HEK293 (cell line): ENCODE results near the gene USP16.
"Not testable (repeated sequence)": the region's sequence is repeated elsewhere in the genome, so short reads cannot be mapped to it uniquely, and the experiment has no call there.

ENCODE experiments used
- CTCF ChIA-PET: fragments of 350-600 bp; formaldehyde crosslinking; extraction: SDS; loops from one replicate; lab custom pipeline; 2021; ENCODE audit warnings: antibody characterized with exemption; lab: Yijun Ruan, JAX
- POLR2A ChIA-PET: fragments of 300-600 bp; formaldehyde crosslinking; extraction: SDS; loops from one replicate; lab custom pipeline; 2020; ENCODE audit warnings: antibody characterized with exemption, inconsistent platforms; lab: Yijun Ruan, JAX
- H3K27ac ChIP-seq: fragments of 200-500 bp; sonication (Bioruptor generic); 2 replicates; pipeline ENCODE4 v1.5.1; 2014; ENCODE audit warnings: low read depth, low read length, control low read depth, inconsistent platforms; ENCODE audit errors: extremely low read depth
- H3K36me3 ChIP-seq, 2 experiments: fragments of 200-500 bp in 1 of 2; sonication (Bioruptor generic) in 1 of 2; 1 replicate in 1 of 2; 2 replicates in 1 of 2; pipeline ENCODE4 v1.5.1; 2014 to 2017; ENCODE audit warnings: inconsistent platforms in 2 of 2, low read length in 2 of 2; ENCODE audit not compliant: control insufficient read depth in 2 of 2, insufficient read depth in 1 of 2
- H3K4me1 ChIP-seq: fragments of 200-500 bp; sonication (Bioruptor generic); 2 replicates; pipeline ENCODE4 v1.5.1; 2014; ENCODE audit warnings: mild to moderate bottlenecking, low read length, inconsistent platforms; ENCODE audit not compliant: control insufficient read depth, insufficient read depth
- H3K4me3 ChIP-seq: 2 replicates; pipeline ENCODE4 v1.5.1; 2011; ENCODE audit warnings: low read depth, mild to moderate bottlenecking, control low read depth, low read length, moderate library complexity
- H3K9me3 ChIP-seq: fragments of 200-500 bp; sonication (Bioruptor generic); 2 replicates; pipeline ENCODE4 v1.5.1; 2014; ENCODE audit warnings: low read depth, low read length, inconsistent platforms; ENCODE audit not compliant: control insufficient read depth, insufficient read depth
- IKZF3 ChIP-seq: fragments of 450-650 bp; IDR thresholded peaks from 2 replicates; pipeline ENCODE4 v1.5.0; 2018; ENCODE audit warnings: missing biosample characterization, mild to moderate bottlenecking, missing genetic modification characterization, moderate library complexity
- KLF10 ChIP-seq: fragments of 450-650 bp; IDR thresholded peaks from 2 replicates; pipeline ENCODE4 v1.5.1; 2018; ENCODE audit warnings: missing biosample characterization, mild to moderate bottlenecking, missing genetic modification characterization
- KLF7 ChIP-seq: fragments of 450-650 bp; formaldehyde crosslinking; IDR thresholded peaks from 2 replicates; pipeline ENCODE4 v1.5.1; 2016; ENCODE audit warnings: missing biosample characterization, missing genetic modification characterization, borderline replicate concordance
- KLF9 ChIP-seq: fragments of 450-650 bp; formaldehyde crosslinking; IDR thresholded peaks from 2 replicates; pipeline ENCODE4 v1.5.1; 2016; ENCODE audit warnings: missing biosample characterization, missing genetic modification characterization, low read depth
- MEIS1 ChIP-seq: sonication (generic); formaldehyde crosslinking; IDR thresholded peaks from 2 replicates; pipeline ENCODE4 v1.8.1; 2022; ENCODE audit warnings: missing genetic modification reagents, mild to moderate bottlenecking, borderline replicate concordance
- OSR2 ChIP-seq: fragments of 450-650 bp; formaldehyde crosslinking; IDR thresholded peaks from 2 replicates; pipeline ENCODE4 v1.5.1; 2016; ENCODE audit warnings: missing biosample characterization, missing genetic modification characterization
- PRDM1 ChIP-seq: fragments of 450-650 bp; formaldehyde crosslinking; IDR thresholded peaks from 2 replicates; pipeline ENCODE4; 2016; ENCODE audit warnings: missing biosample characterization, missing genetic modification characterization
- SETDB1 ChIP-seq: IDR thresholded peaks from one replicate; pipeline ENCODE4 v1.6.1; 2017; ENCODE audit warnings: mild to moderate bottlenecking, low read length, moderate library complexity, mixed read lengths; ENCODE audit not compliant: insufficient read length
- SP7 ChIP-seq: fragments of 450-650 bp; formaldehyde crosslinking; IDR thresholded peaks from 2 replicates; pipeline ENCODE4 v1.5.1; 2016; ENCODE audit warnings: missing biosample characterization, missing genetic modification characterization
- ZNF155 ChIP-seq: fragments of 450-650 bp; formaldehyde crosslinking; IDR thresholded peaks from 2 replicates; pipeline ENCODE4 v1.5.1; 2016; ENCODE audit warnings: missing biosample characterization, missing genetic modification characterization
- ZNF169 ChIP-seq: fragments of 450-650 bp; formaldehyde crosslinking; IDR thresholded peaks from 2 replicates; pipeline ENCODE4 v1.5.1; 2016; ENCODE audit warnings: missing biosample characterization, missing genetic modification characterization
- ZNF184 ChIP-seq: fragments of 450-650 bp; IDR thresholded peaks from 2 replicates; pipeline ENCODE4 v1.5.1; 2018; ENCODE audit warnings: missing biosample characterization, mild to moderate bottlenecking, missing genetic modification characterization
- ZNF211 ChIP-seq: fragments of 450-650 bp; formaldehyde crosslinking; IDR thresholded peaks from 2 replicates; pipeline ENCODE4 v1.5.1; 2016; ENCODE audit warnings: low read depth, missing biosample characterization, missing genetic modification characterization
- ZNF558 ChIP-seq: fragments of 450-650 bp; formaldehyde crosslinking; IDR thresholded peaks from 2 replicates; pipeline ENCODE4 v1.5.1; 2016; ENCODE audit warnings: missing biosample characterization, missing genetic modification characterization
- ZNF664 ChIP-seq: fragments of 450-650 bp; formaldehyde crosslinking; IDR thresholded peaks from 2 replicates; pipeline ENCODE4 v1.5.1; 2016; ENCODE audit warnings: missing biosample characterization, missing genetic modification characterization
- ZNF670 ChIP-seq: fragments of 450-650 bp; formaldehyde crosslinking; IDR thresholded peaks from 2 replicates; pipeline ENCODE4 v1.5.1; 2016; ENCODE audit warnings: missing biosample characterization, missing genetic modification characterization, low read depth
- ZNF776 ChIP-seq: fragments of 450-650 bp; formaldehyde crosslinking; IDR thresholded peaks from 2 replicates; pipeline ENCODE4 v1.5.0; 2017; ENCODE audit warnings: missing biosample characterization, missing genetic modification characterization, borderline replicate concordance
- ZNF791 ChIP-seq: fragments of 450-650 bp; formaldehyde crosslinking; IDR thresholded peaks from 2 replicates; pipeline ENCODE4 v1.5.1; 2016; ENCODE audit warnings: missing biosample characterization, missing genetic modification characterization
- ZNF792 ChIP-seq: fragments of 450-650 bp; formaldehyde crosslinking; IDR thresholded peaks from 2 replicates; pipeline ENCODE4 v1.5.1; 2016; ENCODE audit warnings: missing biosample characterization, missing genetic modification characterization
- TF ChIP-seq, protein P1 (sequence below): fragments of 450-650 bp; formaldehyde crosslinking; IDR thresholded peaks from 2 replicates; pipeline ENCODE4 v1.5.1; 2016; ENCODE audit warnings: missing biosample characterization, missing genetic modification characterization, low read depth
- TF ChIP-seq, protein P2 (sequence below): fragments of 450-650 bp; IDR thresholded peaks from 2 replicates; pipeline ENCODE4 v1.5.1; 2018; ENCODE audit warnings: missing biosample characterization, mild to moderate bottlenecking, missing genetic modification characterization
- TF ChIP-seq, protein P3 (sequence below): fragments of 450-650 bp; formaldehyde crosslinking; IDR thresholded peaks from 2 replicates; pipeline ENCODE4; 2016; ENCODE audit warnings: missing biosample characterization, missing genetic modification characterization

The USP16 gene

DNA sequence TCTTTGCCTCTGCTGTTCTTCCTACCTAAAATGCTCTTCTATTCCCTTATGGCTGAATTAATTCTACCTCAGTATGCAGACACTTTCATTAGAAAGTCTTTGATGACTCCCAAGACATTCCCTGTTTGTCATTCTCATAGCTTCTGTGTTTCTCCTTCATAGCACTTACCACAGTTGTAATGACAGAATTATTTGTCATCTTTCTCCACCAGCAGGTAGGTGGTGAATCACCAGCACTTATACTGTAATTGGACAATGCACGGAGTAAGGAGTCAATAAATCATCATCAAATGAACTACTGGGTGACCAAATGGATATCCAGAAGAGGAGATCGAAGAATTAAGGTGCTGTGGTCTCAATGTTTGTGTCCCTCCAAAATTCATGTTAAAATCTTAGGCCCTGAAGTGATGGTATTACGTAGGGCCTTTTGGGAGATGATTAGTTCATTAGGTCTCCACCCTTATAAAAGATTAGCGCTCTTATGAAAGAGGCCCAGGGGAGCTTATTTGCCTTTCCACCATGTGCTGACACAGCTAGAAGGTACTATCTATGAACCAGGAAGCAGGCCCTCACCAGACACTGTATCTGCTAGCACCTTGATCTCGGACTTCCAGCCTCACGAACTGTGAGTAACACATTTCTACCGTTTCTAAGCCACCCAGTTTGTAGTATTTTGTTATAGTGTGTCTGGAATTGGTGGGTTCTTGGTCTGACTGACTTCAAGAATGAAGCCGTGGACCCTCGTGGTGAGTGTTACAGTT is 51.4 kb downstream of the USP16 start (continued):
- TF ChIP-seq, protein P1, sequence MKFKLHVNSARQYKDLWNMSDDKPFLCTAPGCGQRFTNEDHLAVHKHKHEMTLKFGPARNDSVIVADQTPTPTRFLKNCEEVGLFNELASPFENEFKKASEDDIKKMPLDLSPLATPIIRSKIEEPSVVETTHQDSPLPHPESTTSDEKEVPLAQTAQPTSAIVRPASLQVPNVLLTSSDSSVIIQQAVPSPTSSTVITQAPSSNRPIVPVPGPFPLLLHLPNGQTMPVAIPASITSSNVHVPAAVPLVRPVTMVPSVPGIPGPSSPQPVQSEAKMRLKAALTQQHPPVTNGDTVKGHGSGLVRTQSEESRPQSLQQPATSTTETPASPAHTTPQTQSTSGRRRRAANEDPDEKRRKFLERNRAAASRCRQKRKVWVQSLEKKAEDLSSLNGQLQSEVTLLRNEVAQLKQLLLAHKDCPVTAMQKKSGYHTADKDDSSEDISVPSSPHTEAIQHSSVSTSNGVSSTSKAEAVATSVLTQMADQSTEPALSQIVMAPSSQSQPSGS (tag by site-specific recombination), result peak; percentile 41
- no peak for TF ChIP-seq ZNF791 (tag by site-specific recombination)
- no peak for TF ChIP-seq ZNF169 (tag by site-specific recombination)
- TF ChIP-seq SP7 (tag by site-specific recombination), result peak; percentile 86
- TF ChIP-seq KLF9 (tag by site-specific recombination), result no peak
- TF ChIP-seq ZNF664, result no peak
- TF ChIP-seq PRDM1, result peak; percentile 94
- TF ChIP-seq IKZF3 (tag by site-specific recombination), result no peak

DNA sequence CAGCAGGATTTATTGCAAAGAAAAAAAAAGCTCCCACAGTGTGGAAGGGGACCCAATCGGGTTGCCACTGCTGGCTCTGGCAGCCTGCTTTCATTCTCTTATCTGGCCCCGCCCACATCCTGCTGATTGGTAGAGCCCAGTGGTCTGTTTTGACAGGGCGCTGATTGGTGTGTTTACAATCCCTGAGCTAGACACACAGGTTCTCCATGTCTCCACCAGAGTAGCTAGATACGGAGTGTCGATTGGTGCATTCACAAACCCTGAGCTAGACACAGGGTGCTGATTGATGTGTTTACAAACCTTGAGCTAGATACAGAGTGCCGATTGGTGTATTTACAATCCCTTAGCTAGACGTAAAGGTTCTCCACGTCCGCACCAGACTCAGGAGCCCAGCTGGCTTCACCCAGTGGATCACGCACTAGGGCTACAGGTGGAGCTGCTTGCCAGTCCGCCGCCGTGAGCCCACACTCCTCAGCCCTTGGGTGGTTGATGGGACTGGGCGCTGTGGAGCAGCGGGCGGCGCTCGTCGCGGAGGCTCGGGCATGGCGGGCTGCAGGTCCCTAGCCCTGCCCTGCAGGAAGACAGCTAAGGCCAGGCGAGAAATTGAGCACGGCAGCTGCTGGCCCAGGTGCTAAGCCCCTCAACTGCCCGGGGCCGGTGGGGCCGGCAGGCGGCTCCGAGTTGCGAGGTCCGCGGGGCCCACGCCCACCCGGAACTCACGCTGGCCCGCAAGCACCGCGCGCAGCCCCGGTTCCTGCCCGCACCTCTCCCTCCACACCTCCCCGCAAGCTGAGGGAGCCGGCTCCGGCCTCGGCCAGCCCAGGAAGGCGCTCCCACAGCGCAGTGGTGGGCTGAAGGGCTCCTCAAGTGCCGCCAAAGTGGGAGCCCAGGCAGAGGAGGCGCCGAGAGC is 52.5 kb downstream of the USP16 start:
- H3K9me3 ChIP-seq, H3K27ac ChIP-seq, H3K4me1 ChIP-seq, POLR2A ChIA-PET, H3K4me3 ChIP-seq, H3K36me3 ChIP-seq: not testable (repeated sequence)
- CTCF ChIA-PET, result interaction anchor here (0.7 kb wide), 1 partner anchor 52 kb away, joined by 3 read pairs; no protein-coding TSS in a partner anchor

DNA sequence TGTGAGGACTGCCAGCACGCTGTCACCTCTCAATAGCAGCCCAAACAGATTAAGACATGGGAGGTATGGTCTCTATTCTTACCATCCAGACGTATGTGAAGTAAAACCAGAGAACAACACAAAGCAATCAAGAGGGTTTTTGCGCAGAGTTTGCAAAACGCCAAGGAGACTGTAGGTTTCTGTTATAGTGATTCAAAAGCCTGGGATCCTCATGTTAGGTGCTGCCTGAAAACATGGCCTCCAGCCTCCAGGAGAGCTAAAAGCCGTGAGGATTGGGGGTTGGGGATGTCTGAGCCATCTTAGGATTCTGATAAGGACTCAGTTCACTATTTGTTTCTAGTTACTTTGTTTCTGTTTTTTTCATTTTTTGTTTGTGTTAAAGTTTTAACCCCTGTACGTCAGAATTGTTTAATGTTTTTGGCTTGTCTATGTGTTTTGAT is 53.2 kb downstream of the USP16 start:
- H3K4me3 ChIP-seq, result no peak overlapping the region
- ChIA-PET POLR2A (no interaction called here), CTCF (no interaction called here)
- H3K9me3 ChIP-seq, result no peaks in the 10 kb centered on the region
- H3K36me3 ChIP-seq, result no peaks in the 10 kb centered on the region
- H3K27ac ChIP-seq, result no peak overlapping the region
- TF ChIP-seq ZNF558 (tag by site-specific recombination), result no peak
- no peak for TF ChIP-seq ZNF776 (tag by site-specific recombination)
- no peak for TF ChIP-seq MEIS1
- no peak for TF ChIP-seq ZNF211 (tag by site-specific recombination)
- no peak for TF ChIP-seq OSR2 (tag by site-specific recombination)
- TF ChIP-seq, protein P2, sequence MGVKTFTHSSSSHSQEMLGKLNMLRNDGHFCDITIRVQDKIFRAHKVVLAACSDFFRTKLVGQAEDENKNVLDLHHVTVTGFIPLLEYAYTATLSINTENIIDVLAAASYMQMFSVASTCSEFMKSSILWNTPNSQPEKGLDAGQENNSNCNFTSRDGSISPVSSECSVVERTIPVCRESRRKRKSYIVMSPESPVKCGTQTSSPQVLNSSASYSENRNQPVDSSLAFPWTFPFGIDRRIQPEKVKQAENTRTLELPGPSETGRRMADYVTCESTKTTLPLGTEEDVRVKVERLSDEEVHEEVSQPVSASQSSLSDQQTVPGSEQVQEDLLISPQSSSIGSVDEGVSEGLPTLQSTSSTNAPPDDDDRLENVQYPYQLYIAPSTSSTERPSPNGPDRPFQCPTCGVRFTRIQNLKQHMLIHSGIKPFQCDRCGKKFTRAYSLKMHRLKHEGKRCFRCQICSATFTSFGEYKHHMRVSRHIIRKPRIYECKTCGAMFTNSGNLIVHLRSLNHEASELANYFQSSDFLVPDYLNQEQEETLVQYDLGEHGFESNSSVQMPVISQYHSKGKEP, result no peak
- no peak for TF ChIP-seq ZNF670
- TF ChIP-seq ZNF792, result no peak
- no peak for TF ChIP-seq IKZF3 (tag by site-specific recombination)
- TF ChIP-seq ZNF155, result no peak
- TF ChIP-seq SETDB1, result no peak
- TF ChIP-seq, protein P3, sequence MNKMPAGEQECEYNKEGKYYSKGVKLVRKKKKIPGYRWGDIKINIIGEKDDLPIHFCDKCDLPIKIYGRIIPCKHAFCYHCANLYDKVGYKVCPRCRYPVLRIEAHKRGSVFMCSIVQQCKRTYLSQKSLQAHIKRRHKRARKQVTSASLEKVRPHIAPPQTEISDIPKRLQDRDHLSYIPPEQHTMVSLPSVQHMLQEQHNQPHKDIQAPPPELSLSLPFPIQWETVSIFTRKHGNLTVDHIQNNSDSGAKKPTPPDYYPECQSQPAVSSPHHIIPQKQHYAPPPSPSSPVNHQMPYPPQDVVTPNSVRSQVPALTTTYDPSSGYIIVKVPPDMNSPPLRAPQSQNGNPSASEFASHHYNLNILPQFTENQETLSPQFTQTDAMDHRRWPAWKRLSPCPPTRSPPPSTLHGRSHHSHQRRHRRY (tag by site-specific recombination), result no peak
- TF ChIP-seq KLF10, result no peak
- TF ChIP-seq ZNF184 (tag by site-specific recombination), result no peak
- no peak for TF ChIP-seq KLF7
- peaks cover 5% of the 10 kb centered on the region; the same call in 1 of the 2 replicates for H3K4me1 ChIP-seq
